Endothelial cell of umbilical vein (primary cell): ENCODE measurements around the gene TNFRSF21. TPM values are rescaled to one million over a fixed set of nuclear protein-coding genes. Genes with fewer than 3 reads are reported as not detected.

Experiments
- BruUV-seq: library from RNA; stranded (reverse); fragments of 400-500 nt; replicated peaks from 2 replicates; lab custom pipeline; 2021; lab: Mats Ljungman, UMichigan
- CTCF ChIA-PET: fragments of 300-600, 350-600 bp; sonication (Branson Sonifier 250); formaldehyde crosslinking; loops from one replicate; lab custom pipeline; 2021; ENCODE audit warnings: antibody characterized with exemption, inconsistent platforms; lab: Charles Lee
- POLR2A ChIA-PET: fragments of 300-600, 350-600 bp; sonication (Branson Sonifier 250); formaldehyde crosslinking; loops from one replicate; lab custom pipeline; 2021; ENCODE audit warnings: antibody characterized with exemption, inconsistent platforms; lab: Charles Lee
- DNase-seq: peaks from one replicate; pipeline ENCODE4 v3.0.0-alpha.2; 2011; ENCODE audit warnings: low read depth, low spot score
- FAIRE-seq: peaks from 2 replicates; lab custom pipeline; 2011; peaks lifted over from hg19 to GRCh38; lab: Jason Lieb, UNC
- H2AFZ ChIP-seq: 2 replicates; pipeline ENCODE4 v1.6.0; 2012; ENCODE audit warnings: low read depth, low read length, control low read depth, inconsistent platforms
- H3K27ac ChIP-seq: 2 replicates; pipeline ENCODE4 v1.5.1; 2011; ENCODE audit warnings: low read depth, mild to moderate bottlenecking, control low read depth, low read length, moderate library complexity; ENCODE audit not compliant: insufficient read depth
- H3K27me3 ChIP-seq, 2 experiments: 2 replicates each; pipeline versions ENCODE4 v1.6.0 to v1.6.1; 2011; ENCODE audit warnings: low read length in 2 of 2, mixed read lengths in 1 of 2; ENCODE audit not compliant: control insufficient read depth in 2 of 2, insufficient read depth in 2 of 2
- H3K36me3 ChIP-seq, 2 experiments: 2 replicates in 1 of 2; 3 replicates in 1 of 2; pipeline ENCODE4 v1.5.1; 2011; ENCODE audit warnings: low read length in 2 of 2, mild to moderate bottlenecking in 1 of 2, moderate library complexity in 1 of 2; ENCODE audit not compliant: control insufficient read depth in 2 of 2, insufficient read depth in 2 of 2; ENCODE audit errors: extremely low read depth in 1 of 2
- H3K4me1 ChIP-seq: 3 replicates; pipeline ENCODE4 v1.5.1; 2011; ENCODE audit warnings: mild to moderate bottlenecking, low read length; ENCODE audit not compliant: control insufficient read depth, insufficient read depth; ENCODE audit errors: extremely low read depth
- H3K4me2 ChIP-seq: 2 replicates; pipeline ENCODE4 v1.6.1; 2011; ENCODE audit warnings: low read length, control low read depth, mixed read lengths; ENCODE audit not compliant: insufficient read depth
- H3K4me3 ChIP-seq, 3 experiments: fragments of 200-600 bp in 1 of 3; sonication (generic), shearing (Covaris generic) in 1 of 3; replicated peaks in 1 of 3; 2 replicates each; pipeline ENCODE4 v1.5.1; 2011 to 2016; ENCODE audit warnings: control low read depth in 3 of 3, low read length in 3 of 3, mild to moderate bottlenecking in 2 of 3, inconsistent platforms in 1 of 3, low read depth in 1 of 3, moderate library complexity in 1 of 3; ENCODE audit not compliant: insufficient read depth in 1 of 3
- H3K79me2 ChIP-seq: 2 replicates; pipeline ENCODE4 v1.6.0; 2012; ENCODE audit warnings: low read length, inconsistent platforms; ENCODE audit not compliant: control insufficient read depth, insufficient read depth
- H3K9ac ChIP-seq: replicated peaks from 2 replicates; pipeline ENCODE3; 2011; ENCODE audit warnings: low read length, control low read depth; ENCODE audit not compliant: insufficient read depth; ENCODE audit errors: extremely low read depth
- H3K9me1 ChIP-seq: replicated peaks from 3 replicates; pipeline ENCODE4 v1.6.0; 2011; ENCODE audit warnings: mild to moderate bottlenecking, low read length; ENCODE audit not compliant: control insufficient read depth, insufficient read depth; ENCODE audit errors: extremely low read depth
- H3K9me3 ChIP-seq: replicated peaks from 2 replicates; pipeline ENCODE4 v1.5.1; 2012; ENCODE audit warnings: low read length, inconsistent platforms; ENCODE audit not compliant: control insufficient read depth, insufficient read depth
- H4K20me1 ChIP-seq: replicated peaks from 2 replicates; pipeline ENCODE3; 2011; ENCODE audit warnings: mild to moderate bottlenecking, low read length; ENCODE audit not compliant: control insufficient read depth, insufficient read depth; ENCODE audit errors: extremely low read depth
- EZH2 ChIP-seq: IDR thresholded peaks from 2 replicates; pipeline ENCODE4 v1.6.1; 2012; ENCODE audit warnings: borderline replicate concordance, low read depth, mild to moderate bottlenecking, moderate library complexity, low read length, inconsistent platforms; ENCODE audit not compliant: severe bottlenecking
- FOS ChIP-seq: IDR thresholded peaks from 2 replicates; pipeline ENCODE4 v1.6.1; 2011; ENCODE audit warnings: mild to moderate bottlenecking, low read length, moderate library complexity, borderline replicate concordance; ENCODE audit not compliant: insufficient read depth
- GATA2 ChIP-seq: IDR thresholded peaks from 2 replicates; pipeline ENCODE4 v1.7.0; 2011; ENCODE audit warnings: low read depth, mild to moderate bottlenecking, moderate library complexity, mixed read lengths, low read length; ENCODE audit not compliant: insufficient read length, insufficient read depth
- JUN ChIP-seq: IDR thresholded peaks from 2 replicates; pipeline ENCODE4 v1.6.1; 2011; ENCODE audit warnings: borderline replicate concordance, low read depth; ENCODE audit not compliant: insufficient read length, insufficient read depth
- MYC ChIP-seq: IDR thresholded peaks from one replicate; pipeline ENCODE4 v1.6.1; 2011; ENCODE audit warnings: mild to moderate bottlenecking, low read depth, low read length
- POLR2A ChIP-seq: IDR thresholded peaks from 2 replicates; pipeline ENCODE4 v1.6.1; 2012; ENCODE audit warnings: low read depth, mild to moderate bottlenecking, control low read depth, low read length
- POLR2AphosphoS5 ChIP-seq: IDR thresholded peaks from 2 replicates; pipeline ENCODE4 v1.6.1; 2012; ENCODE audit warnings: low read depth, mild to moderate bottlenecking, control low read depth, low read length, moderate library complexity; ENCODE audit not compliant: insufficient read depth
- dilution Hi-C: fragments of 300-500 bp; cut with MboI; formaldehyde crosslinking; loops from one replicate; pipeline ENCODE4 v1.15.0; 2019; ENCODE audit warnings: low sequenced_read_pairs; ENCODE audit not compliant: extremely low pct_ligation_motif_present
- intact Hi-C: fragments of 100-400 bp; cut with micrococcal nuclease; formaldehyde crosslinking; loops from one replicate; pipeline ENCODE4 v1.10.0; 2022
- polyA plus RNA-seq, 4 experiments: library from polyadenylated mRNA; depleted of rRNA in 3 of 4; stranded (reverse) in 3 of 4; unstranded in 1 of 4; fragments of >200 nt; gene quantifications; 2 replicates each; pipeline versions ENCODE4 v1.2.1 to v1.2.3, GENCODE V29; 2011 to 2012; ENCODE audit warnings: missing spikeins in 1 of 4
- total RNA-seq: library from RNA; stranded (reverse); gene quantifications from 2 replicates; pipeline ENCODE4 v1.2.3, GENCODE V29; 2021
- TF ChIP-seq, protein P1 (sequence below): IDR thresholded peaks from 2 replicates; pipeline ENCODE4 v1.6.1; 2011; ENCODE audit not compliant: insufficient read depth, insufficient read length
- TF ChIP-seq, protein P2 (sequence below), 2 donors: IDR thresholded peaks; 1 replicate in 1 of 2; 2 replicates in 1 of 2; pipeline ENCODE4 v1.5.1; 2011; ENCODE audit warnings: low read length in 2 of 2, mild to moderate bottlenecking in 2 of 2, moderate library complexity in 2 of 2, control low read depth in 1 of 2, inconsistent platforms in 1 of 2, low read depth in 1 of 2; ENCODE audit not compliant: insufficient read depth in 1 of 2; ENCODE audit errors: extremely low read depth in 1 of 2

Gene TNFRSF21
- total and polyA plus RNA-seq, 2 donors (not counting 3 experiments of a cell fraction or from before 2014, with no cell fraction given) = 26.0 to 40.6 TPM

DNA sequence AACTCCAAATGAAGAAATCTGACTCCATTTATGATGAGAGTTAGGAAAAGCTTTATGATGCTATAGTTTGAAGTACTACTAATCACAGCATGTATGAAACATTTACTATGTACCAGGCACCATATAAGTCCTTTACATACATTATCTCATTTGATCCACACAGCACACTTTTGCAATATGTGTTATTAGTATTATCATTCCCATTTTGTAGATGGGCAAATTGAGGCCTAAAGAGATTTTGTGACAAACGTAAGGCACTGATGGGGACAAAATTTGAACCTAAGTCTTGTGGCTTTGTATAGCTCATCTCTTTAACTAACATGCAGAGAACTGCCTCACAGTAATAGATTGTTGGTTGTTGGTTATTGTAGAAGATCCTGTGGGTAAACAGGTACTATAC is 14.2 kb upstream of the TNFRSF21 start:
- intact Hi-C loops (no loop called here), dilution Hi-C loops (no loop called here)
- no peak for FAIRE-seq
- Histone ChIP-seq H3K9ac (no peak overlapping the region), H3K27ac (no peak overlapping the region), H3K79me2 (no peaks in the 10 kb centered on the region), H4K20me1 (no peaks in the 10 kb centered on the region), H3K36me3 (no peaks in the 10 kb centered on the region), H3K4me3 (no peak overlapping the region), H2AFZ (no peak overlapping the region), H3K4me1 (no peaks in the 10 kb centered on the region), H3K9me1 (no peaks in the 10 kb centered on the region), H3K27me3 (peaks cover 3 to 11% of the 10 kb centered on the region in 2 experiments), H3K4me2 (no peak overlapping the region), H3K9me3 (no peaks in the 10 kb centered on the region)
- POLR2A ChIA-PET = no interaction called here
- no peak for TF ChIP-seq JUN
- DNase-seq = no peak
- BruUV-seq = no TSS peak
- CTCF ChIA-PET = no interaction called here

DNA sequence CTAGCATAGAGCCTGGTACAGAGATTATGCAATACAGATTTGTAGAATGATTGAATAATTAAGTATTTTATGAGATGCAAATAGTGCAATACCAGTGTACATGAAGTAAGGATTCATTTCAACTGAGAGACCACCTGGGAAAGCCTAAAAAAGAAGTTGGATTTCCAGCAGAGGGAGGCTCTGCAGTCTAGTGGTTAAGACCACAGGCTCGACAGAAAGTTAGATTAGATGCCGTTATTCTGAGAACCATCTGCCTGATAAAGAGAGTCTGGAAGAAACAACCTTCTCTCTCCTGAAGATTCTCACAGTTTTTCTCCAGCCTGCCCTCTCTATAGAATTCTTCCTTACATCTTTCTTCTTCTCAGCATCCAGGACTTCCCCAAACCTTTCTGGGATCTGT is 13.6 kb upstream of the TNFRSF21 start:
- no peaks in the 10 kb centered on the region for H3K4me1 ChIP-seq
- no peaks in the 10 kb centered on the region for H3K36me3 ChIP-seq
- dilution Hi-C loops = no loop called here
- no peak overlapping the region for H3K4me3 ChIP-seq
- BruUV-seq = no TSS peak
- H3K79me2 ChIP-seq = no peaks in the 10 kb centered on the region
- intact Hi-C loops = no loop called here
- POLR2A ChIA-PET = no interaction called here
- no peaks in the 10 kb centered on the region for H3K9me3 ChIP-seq
- peaks cover 3 to 12% of the 10 kb centered on the region in 2 experiments for H3K27me3 ChIP-seq
- no peaks in the 10 kb centered on the region for H4K20me1 ChIP-seq
- no peak overlapping the region for H3K4me2 ChIP-seq
- DNase-seq (no peak), FAIRE-seq (no peak)
- no peaks in the 10 kb centered on the region for H3K9me1 ChIP-seq
- TF ChIP-seq JUN = no peak
- no peak for TF ChIP-seq EZH2
- TF ChIP-seq MYC = no peak
- no peak for TF ChIP-seq POLR2A
- TF ChIP-seq POLR2AphosphoS5 = no peak
- TF ChIP-seq, protein P1, sequence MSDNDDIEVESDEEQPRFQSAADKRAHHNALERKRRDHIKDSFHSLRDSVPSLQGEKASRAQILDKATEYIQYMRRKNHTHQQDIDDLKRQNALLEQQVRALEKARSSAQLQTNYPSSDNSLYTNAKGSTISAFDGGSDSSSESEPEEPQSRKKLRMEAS = no peak
- TF ChIP-seq GATA2 = no peak
- TF ChIP-seq FOS = no peak
- TF ChIP-seq, protein P2, sequence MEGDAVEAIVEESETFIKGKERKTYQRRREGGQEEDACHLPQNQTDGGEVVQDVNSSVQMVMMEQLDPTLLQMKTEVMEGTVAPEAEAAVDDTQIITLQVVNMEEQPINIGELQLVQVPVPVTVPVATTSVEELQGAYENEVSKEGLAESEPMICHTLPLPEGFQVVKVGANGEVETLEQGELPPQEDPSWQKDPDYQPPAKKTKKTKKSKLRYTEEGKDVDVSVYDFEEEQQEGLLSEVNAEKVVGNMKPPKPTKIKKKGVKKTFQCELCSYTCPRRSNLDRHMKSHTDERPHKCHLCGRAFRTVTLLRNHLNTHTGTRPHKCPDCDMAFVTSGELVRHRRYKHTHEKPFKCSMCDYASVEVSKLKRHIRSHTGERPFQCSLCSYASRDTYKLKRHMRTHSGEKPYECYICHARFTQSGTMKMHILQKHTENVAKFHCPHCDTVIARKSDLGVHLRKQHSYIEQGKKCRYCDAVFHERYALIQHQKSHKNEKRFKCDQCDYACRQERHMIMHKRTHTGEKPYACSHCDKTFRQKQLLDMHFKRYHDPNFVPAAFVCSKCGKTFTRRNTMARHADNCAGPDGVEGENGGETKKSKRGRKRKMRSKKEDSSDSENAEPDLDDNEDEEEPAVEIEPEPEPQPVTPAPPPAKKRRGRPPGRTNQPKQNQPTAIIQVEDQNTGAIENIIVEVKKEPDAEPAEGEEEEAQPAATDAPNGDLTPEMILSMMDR (IDR thresholded peaks at IDR 0.05; ENCODE audit: extremely low read depth in 1 of 2, insufficient read depth in 1 of 2, low read depth in 1 of 2, low read length in 2 of 2) = no peak
- no peak overlapping the region for H3K9ac ChIP-seq
- CTCF ChIA-PET = no interaction called here
- H3K27ac ChIP-seq = no peak overlapping the region
- no peak overlapping the region for H2AFZ ChIP-seq
